ENCODE data around the gene ALPG. TPM values are rescaled to one million over a fixed set of nuclear protein-coding genes. Genes with fewer than 3 reads are reported as not detected.

The ALPG gene
- total and polyA plus RNA-seq, 2 of the 4 experiments (the other 2 are of a cell fraction) = not detected

DNA sequence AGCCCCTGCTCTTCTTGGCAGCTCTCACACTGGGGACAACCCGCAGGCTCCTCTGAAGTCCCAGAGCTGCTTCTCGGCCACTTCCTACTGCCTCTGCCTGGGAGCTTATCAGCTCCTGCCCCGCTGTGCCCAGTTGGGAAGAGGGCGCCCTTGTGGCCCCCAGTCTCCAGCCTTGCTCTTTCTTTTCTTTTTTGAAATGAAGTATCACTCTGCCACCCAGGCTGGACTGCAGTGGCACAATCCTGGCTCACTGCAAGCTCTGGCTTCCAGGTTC lies 28.7 kb downstream of the ALPG start:
- BruUV-seq (replicated peaks) = no TSS peak
- no peaks in the 10 kb centered on the region for H3K79me1 ChIP-seq (ENCODE audit: low read depth in 1 of 2, low read length in 2 of 2)
- H2BK15ac ChIP-seq (ENCODE audit: low read depth, low read length) = no peak overlapping the region
- no peak overlapping the region for H3K4me2 ChIP-seq (ENCODE audit: low read depth, low read length)
- intact Hi-C loops (cut with micrococcal nuclease) = no loop called here
- H3K36me3 ChIP-seq (ENCODE audit: control insufficient read depth, insufficient read depth, low read length) = no peaks in the 10 kb centered on the region
- DNase-seq (no peak), ATAC-seq (ENCODE audit: low read depth) (no peak)
- H3K27ac ChIP-seq (ENCODE audit: insufficient read depth, low read length) = no peak overlapping the region
- no peak overlapping the region for H4K5ac ChIP-seq (ENCODE audit: low read depth, low read length)
- no peaks in the 10 kb centered on the region for H4K20me1 ChIP-seq (ENCODE audit: insufficient read depth, low read length)
- no peak overlapping the region for H3K4me3 ChIP-seq (ENCODE audit: insufficient read depth, low read depth, low read length)
- H3K4me1 ChIP-seq (ENCODE audit: control insufficient read depth, insufficient read depth, low read length) = no peaks in the 10 kb centered on the region
- H4K8ac ChIP-seq (ENCODE audit: low read depth in 2 of 2, low read length in 2 of 2) = no peak overlapping the region
- H3K23ac ChIP-seq (ENCODE audit: low read depth, low read length) = no peak overlapping the region
- H3K14ac ChIP-seq (replicated peaks; ENCODE audit: low read depth, low read length) = no peak overlapping the region
- in situ Hi-C loops (cut with MboI; ENCODE audit: low sequenced_read_pairs) = no loop called here
- no peak overlapping the region for H2BK20ac ChIP-seq (ENCODE audit: low read depth, low read length)
- 70% methylated on average over 3 of the region's 4 CpGs; no CpG with 5 or more reads in 1 of the 2 experiments for WGBS, 2 experiments (ENCODE audit: extremely low coverage in 2 of 2, insufficient read length in 1 of 2)
- no peak overlapping the region for H2AK9ac ChIP-seq (replicated peaks; ENCODE audit: low read depth, low read length, poor library complexity)
- no peak overlapping the region for H2AFZ ChIP-seq (replicated peaks; ENCODE audit: low read length, poor library complexity)
- H3K56ac ChIP-seq (ENCODE audit: extremely low read depth, insufficient read depth, low read length) = no peak overlapping the region
- TF ChIP-seq, protein P1, sequence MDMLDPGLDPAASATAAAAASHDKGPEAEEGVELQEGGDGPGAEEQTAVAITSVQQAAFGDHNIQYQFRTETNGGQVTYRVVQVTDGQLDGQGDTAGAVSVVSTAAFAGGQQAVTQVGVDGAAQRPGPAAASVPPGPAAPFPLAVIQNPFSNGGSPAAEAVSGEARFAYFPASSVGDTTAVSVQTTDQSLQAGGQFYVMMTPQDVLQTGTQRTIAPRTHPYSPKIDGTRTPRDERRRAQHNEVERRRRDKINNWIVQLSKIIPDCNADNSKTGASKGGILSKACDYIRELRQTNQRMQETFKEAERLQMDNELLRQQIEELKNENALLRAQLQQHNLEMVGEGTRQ (IDR thresholded peaks at IDR 0.05; ENCODE audit: low read depth, low read length) = no peak
- TF ChIP-seq RFX5 (IDR thresholded peaks at IDR 0.05; ENCODE audit: low read depth, low read length) = no peak
- no peak for TF ChIP-seq POLR2A (IDR thresholded peaks at IDR 0.05; ENCODE audit: low read depth, low read length)
- TF ChIP-seq MAFK (IDR thresholded peaks at IDR 0.05; ENCODE audit: low read depth, low read length) = no peak
- no peak for TF ChIP-seq CEBPB (IDR thresholded peaks at IDR 0.05; ENCODE audit: low read depth, low read length)
- no peak for TF ChIP-seq SMC3 (IDR thresholded peaks at IDR 0.05; ENCODE audit: low read depth, low read length)
- no peak for TF ChIP-seq BHLHE40 (IDR thresholded peaks at IDR 0.05; ENCODE audit: low read depth, low read length)
- no peak for TF ChIP-seq NFE2L2 (IDR thresholded peaks at IDR 0.05; ENCODE audit: low read depth, low read length)
- TF ChIP-seq CTCF (conservative IDR thresholded peaks at IDR 0.05; ENCODE audit: low read depth, low read length) = no peak
- no peak for TF ChIP-seq FOS (IDR thresholded peaks at IDR 0.05; ENCODE audit: low read depth, low read length)
- TF ChIP-seq CHD1 (IDR thresholded peaks at IDR 0.05; ENCODE audit: low read depth, low read length) = no peak
- no peak for TF ChIP-seq MXI1 (IDR thresholded peaks at IDR 0.05; ENCODE audit: borderline replicate concordance, low read depth, low read length)
- TF ChIP-seq MAZ (IDR thresholded peaks at IDR 0.05; ENCODE audit: borderline replicate concordance, low read depth, low read length) = no peak
- TF ChIP-seq ELK1 (IDR thresholded peaks at IDR 0.05; ENCODE audit: borderline replicate concordance, low read depth, low read length) = no peak
- TF ChIP-seq RCOR1 (IDR thresholded peaks at IDR 0.05; ENCODE audit: insufficient replicate concordance, low read length) = no peak
- TF ChIP-seq RAD21 (IDR thresholded peaks at IDR 0.05; ENCODE audit: low read length) = no peak
- ChIA-PET POLR2A (ENCODE audit: unreplicated experiment) (no interaction called here), CTCF (no interaction called here)
- no peak overlapping the region for H3K4ac ChIP-seq (ENCODE audit: low read depth, low read length)
- peaks cover 31% of the 10 kb centered on the region for H3K27me3 ChIP-seq (ENCODE audit: control insufficient read depth, insufficient read depth, low read length)
- H3K18ac ChIP-seq (ENCODE audit: low read depth, low read length) = no peak overlapping the region
- H2AK5ac ChIP-seq (ENCODE audit: low read depth, low read length) = no peak overlapping the region
- no peak overlapping the region for H2BK120ac ChIP-seq (ENCODE audit: low read depth, low read length)
- H3K9me3 ChIP-seq (ENCODE audit: control insufficient read depth, insufficient read depth, low read length) = no peaks in the 10 kb centered on the region
- H3K9ac ChIP-seq (ENCODE audit: low read depth, low read length) = no peak overlapping the region
- no peak overlapping the region for H4K91ac ChIP-seq (ENCODE audit: insufficient read depth, low read depth, low read length)
- dilution Hi-C loops (cut with HindIII; ENCODE audit: low sequenced_read_pairs, unreplicated experiment) = no loop called here
- no peak overlapping the region for H2BK5ac ChIP-seq (ENCODE audit: low read depth, low read length, poor library complexity, severe bottlenecking)
- H3K9me1 ChIP-seq (ENCODE audit: insufficient read depth, low read length) = no peaks in the 10 kb centered on the region
